Head of caudate nucleus (tissue), 42 donors: ENCODE measurements around the gene ZNF148.

Experiments
- DNase-seq, 42 donors: peaks; one replicate each; pipeline versions ENCODE4 v3.0.0 to v3.0.0-alpha.2; 2020 to 2021; ENCODE audit warnings: mixed read lengths in 7 of 42
- intact Hi-C: fragments of 100-400 bp; cut with DNase I; formaldehyde crosslinking; loops from one replicate; pipeline ENCODE4 v1.15.0; 2022

The ZNF148 gene

DNA sequence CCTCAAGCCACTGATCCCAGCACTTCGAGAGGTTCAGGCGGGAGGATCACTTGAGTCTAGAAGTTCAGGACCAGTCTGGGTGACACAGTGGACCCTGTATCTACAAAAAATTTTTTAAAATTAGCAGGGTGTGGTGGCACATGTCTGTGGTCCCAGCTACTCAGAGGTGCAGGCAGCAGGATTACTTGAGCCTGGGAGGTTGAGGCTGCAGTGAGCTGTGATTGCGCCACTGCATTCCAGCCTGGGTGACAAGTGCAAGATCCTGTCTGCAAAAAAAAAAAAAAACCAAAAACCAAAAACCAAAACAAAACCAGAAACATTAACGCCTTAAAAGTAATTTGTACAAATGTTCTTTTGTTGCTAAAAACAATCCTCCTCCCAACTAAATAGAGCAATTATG is 134.6 kb downstream of the ZNF148 start:
- DNase-seq: no peak

GRCh38 chr3:125239266-125239665 is 135.9 kb downstream of the ZNF148 start:
- no peak for DNase-seq
- intact Hi-C loops: loop anchor here (10.0 kb wide), 1 partner anchor 54 kb away; no protein-coding TSS in a partner anchor

More for the DNA sequence above, 134.6 kb downstream of the ZNF148 start:
- intact Hi-C loops: no loop called here

GRCh38 chr3:125238759-125239158 is 136.4 kb downstream of the ZNF148 start:
- no peak for DNase-seq
- intact Hi-C loops: loop anchor here (10.0 kb wide), 1 partner anchor 54 kb away; no protein-coding TSS in a partner anchor

DNA sequence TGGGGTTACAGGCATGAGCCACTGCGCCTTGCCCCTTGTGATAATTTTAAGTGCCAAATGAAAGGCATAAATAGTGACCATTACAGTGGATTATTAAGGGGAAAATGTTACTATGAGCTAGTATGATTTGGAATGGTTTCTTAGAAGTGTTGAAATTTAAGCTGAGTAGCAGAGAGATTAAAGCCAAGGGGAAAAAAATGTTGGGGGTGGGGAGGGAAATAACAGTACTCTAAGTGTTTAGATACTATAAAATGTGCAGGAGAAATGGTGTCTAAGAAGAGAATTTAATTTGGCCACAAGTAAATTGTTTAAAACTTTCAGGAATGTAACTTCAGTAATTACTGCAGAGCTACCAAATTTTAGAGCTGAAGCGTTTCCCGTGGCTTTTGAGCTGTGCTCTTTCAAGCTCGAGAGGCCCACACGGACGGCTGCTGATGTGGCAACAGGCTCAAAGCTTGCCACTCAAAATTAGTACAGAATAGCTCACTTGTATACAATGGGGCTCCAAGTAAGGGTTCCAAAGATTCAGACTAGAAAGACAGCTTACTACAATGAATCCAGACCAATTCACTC is 138.7 kb downstream of the ZNF148 start:
- no peak for DNase-seq
- intact Hi-C loops: loop anchor here (10.0 kb wide), 1 partner anchor 52 kb away; no protein-coding TSS in a partner anchor

GRCh38 chr3:125234831-125235230 is 140.3 kb downstream of the ZNF148 start:
- intact Hi-C loops: loop anchor here (10.0 kb wide), 1 partner anchor 50 kb away; no protein-coding TSS in a partner anchor

GRCh38 chr3:125232401-125232800 is 142.7 kb downstream of the ZNF148 start:
- intact Hi-C loops: loop anchor here (10.0 kb wide), 1 partner anchor 48 kb away; no protein-coding TSS in a partner anchor
- no peak for DNase-seq

More at GRCh38 chr3:125234831-125235230, 140.3 kb downstream of the ZNF148 start:
- no peak for DNase-seq

GRCh38 chr3:125231895-125232294 is 143.2 kb downstream of the ZNF148 start:
- no peak for DNase-seq
- intact Hi-C loops: loop anchor here (10.0 kb wide), 1 partner anchor 47 kb away; no protein-coding TSS in a partner anchor

DNA sequence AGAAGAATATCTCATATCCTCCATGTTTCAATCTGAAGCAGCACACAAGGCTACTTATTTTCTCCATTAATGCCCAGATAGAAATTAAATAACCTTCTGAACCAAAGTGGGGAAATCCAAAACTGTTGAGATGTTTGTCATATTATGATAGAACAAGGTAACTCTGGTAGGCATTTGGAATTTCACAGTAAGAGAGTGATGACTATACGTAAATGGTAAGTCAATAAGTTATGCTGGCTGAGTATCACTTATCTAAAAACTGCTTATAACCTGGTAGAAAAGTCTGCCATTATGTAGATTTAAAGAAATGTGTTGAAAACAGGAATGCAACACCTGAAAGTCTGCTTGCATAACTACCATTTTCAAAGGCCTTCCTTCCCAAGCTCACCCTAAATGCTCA is 145.4 kb downstream of the ZNF148 start:
- no peak for DNase-seq
- intact Hi-C loops: loop anchor here (10.0 kb wide), 1 partner anchor 45 kb away; no protein-coding TSS in a partner anchor

DNA sequence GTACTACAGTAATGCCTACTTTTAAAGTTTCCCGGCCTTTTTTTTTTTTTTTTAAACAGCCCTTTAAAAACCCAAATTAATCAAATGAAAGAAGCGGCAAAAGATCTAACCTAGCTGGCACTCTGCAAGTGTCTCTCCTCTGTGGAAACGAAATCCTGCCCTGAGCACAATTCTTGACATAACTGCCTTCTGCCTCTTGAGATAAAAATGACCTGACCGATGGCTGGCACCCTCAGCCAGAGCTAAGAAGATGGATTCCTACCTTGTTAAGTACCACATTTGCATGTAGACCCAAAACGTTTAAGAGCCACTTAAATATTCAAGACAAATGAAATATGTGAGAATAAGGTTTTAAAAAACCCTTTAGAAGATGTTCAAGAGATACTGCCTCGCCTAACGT is 146.0 kb downstream of the ZNF148 start:
- intact Hi-C loops: no loop called here
- DNase-seq: no peak

DNA sequence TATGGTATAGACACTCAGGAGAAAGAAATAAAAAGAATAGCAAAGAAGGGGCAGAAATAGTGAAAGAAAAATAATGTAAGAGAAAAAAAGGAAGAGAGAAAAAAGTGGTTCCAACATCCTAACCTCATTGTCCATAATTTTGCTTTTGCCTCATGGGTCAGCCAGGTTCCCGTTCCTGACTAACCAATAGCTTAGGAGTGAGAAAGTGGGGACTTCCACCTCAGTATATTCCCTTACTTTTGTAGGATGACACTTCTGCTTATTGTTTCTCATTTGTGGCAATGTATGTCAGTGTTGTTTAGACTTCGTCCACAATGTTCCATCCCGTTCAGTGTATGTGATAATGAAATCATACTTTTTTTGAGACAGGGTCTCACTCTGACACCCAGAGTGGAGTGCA is 153.3 kb downstream of the ZNF148 start:
- intact Hi-C loops: no loop called here
- DNase-seq: no peak

DNA sequence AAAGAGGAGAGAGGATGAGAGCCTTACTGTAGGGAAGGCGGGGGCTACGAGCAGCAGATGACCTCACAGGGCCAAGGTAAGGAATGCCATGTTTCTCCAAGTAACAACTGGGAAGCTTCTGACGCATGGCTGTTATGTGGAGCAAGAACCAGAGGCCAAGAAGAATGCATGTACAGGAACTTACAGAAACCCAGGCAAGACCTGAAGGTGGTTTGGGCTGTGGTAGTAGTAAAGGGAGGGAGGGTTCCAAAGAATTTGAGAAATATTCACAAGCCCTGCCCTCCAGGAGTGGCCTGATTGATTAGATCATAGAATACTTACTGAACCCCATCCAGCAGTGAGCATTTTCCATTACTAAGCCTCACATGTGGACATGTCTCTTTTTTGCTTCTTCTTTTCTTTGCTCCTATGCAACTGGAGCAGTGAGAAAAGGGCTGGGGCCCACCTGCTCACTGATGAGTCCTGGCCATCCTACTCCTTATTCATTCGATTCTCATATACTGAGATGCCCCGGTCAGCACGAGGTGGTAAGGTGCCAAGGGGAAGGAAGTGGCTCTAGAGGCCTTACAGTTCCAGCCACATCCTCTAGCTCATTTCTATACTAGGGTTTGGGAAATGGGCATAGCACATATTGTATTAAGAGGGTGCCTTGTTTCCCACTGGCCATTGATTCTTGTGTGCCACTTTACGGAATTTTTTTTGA is 154.2 kb downstream of the ZNF148 start:
- intact Hi-C loops: no loop called here
- no peak for DNase-seq

DNA sequence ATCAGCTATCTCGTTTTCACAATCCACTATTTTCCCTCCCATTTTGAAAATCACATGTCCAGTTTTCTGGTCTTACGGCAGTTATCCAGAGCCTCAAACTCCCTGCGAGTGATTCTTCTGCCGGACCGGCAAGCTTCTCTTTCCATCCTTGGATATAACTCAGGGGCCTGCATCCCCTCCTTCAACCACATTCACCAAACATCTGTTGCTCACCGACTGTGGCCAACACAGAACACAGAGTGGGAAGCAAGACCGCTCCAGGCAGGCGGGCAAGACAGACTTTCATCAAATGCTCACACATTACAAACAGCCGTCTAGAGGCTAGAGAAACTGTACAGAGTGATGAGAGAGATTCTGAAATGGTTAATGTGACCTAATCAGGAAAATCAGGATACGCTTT is 154.9 kb downstream of the ZNF148 start:
- intact Hi-C loops: no loop called here
- no peak for DNase-seq

DNA sequence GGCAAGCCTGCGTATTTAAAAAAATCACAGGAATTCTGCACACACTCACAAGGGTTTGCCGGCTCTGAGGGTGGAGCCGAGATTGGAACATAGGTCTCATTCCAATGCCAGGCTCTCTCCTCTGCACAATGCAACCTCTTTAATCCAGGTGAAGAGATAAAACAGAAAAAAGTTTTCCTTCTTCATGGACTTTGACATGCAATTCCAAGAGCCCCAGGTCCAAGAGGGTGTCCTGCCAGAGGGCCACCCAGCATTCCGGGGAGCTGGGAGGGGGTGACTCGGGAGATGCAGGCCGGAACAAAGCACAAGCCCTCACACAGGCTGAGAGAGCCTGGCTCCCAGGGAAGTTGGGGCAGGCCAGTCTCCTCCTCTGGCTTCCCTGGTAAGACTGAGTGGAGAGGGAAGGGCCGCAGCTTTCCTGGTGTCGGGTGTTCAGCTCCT is 155.8 kb downstream of the ZNF148 start:
- no peak for DNase-seq
- intact Hi-C loops: no loop called here

DNA sequence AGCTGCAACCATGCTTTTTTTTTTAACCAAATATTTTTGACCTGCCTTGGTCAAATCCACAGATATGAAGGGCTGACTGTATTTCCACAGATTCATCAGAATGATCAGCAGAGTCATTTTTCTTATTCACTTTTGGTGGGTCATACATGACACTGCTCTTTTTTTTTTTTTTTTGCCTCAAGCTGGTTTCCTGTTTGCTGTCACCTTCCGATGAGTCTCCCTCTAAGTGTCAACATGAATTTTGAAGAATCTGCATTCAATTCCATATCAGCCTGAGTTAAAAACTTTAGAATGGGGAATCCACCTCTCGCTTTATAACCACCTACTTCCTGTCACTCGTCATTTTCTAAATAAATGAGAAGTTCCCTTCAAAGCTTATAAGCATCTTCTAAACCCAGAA is 160.4 kb downstream of the ZNF148 start:
- DNase-seq: no peak
- intact Hi-C loops: no loop called here

- intact Hi-C loops: no loop called here
- no peak for DNase-seq
These were observed 161.1 kb downstream of the ZNF148 start for GRCh38 chr3:125213946-125214542.

- no peak for DNase-seq
- intact Hi-C loops: no loop called here
These were observed 161.8 kb downstream of the ZNF148 start for GRCh38 chr3:125213364-125213755.

- peak in 2 of 42 donors; percentile 12 to 45 for DNase-seq
- intact Hi-C loops: no loop called here
These were observed 162.4 kb downstream of the ZNF148 start, which contains the start of gene SLC12A8 for GRCh38 chr3:125212509-125213363. TSS of gene SLC12A8 (minus strand) at chr3:125212748. CDS start at chr3:125211349, 1,399 bp downstream.

- peak in 1 of 42 donors; percentile 16 for DNase-seq
- intact Hi-C loops: no loop called here
These were observed 163.0 kb downstream of the ZNF148 start for GRCh38 chr3:125212091-125212508.

GRCh38 chr3:125211523-125212090 is 163.5 kb downstream of the ZNF148 start:
- no peak for DNase-seq
- intact Hi-C loops: no loop called here
